Measurements from ENCODE around the gene CNGA4.
"Not testable (repeated sequence)": the region's sequence is repeated elsewhere in the genome, so short reads cannot be mapped to it uniquely, and the experiment has no call there.

The CNGA4 gene

GRCh38 chr11:6269994-6270393, 31.1 kb downstream of the CNGA4 start:
- DNase-seq = no peak

DNA sequence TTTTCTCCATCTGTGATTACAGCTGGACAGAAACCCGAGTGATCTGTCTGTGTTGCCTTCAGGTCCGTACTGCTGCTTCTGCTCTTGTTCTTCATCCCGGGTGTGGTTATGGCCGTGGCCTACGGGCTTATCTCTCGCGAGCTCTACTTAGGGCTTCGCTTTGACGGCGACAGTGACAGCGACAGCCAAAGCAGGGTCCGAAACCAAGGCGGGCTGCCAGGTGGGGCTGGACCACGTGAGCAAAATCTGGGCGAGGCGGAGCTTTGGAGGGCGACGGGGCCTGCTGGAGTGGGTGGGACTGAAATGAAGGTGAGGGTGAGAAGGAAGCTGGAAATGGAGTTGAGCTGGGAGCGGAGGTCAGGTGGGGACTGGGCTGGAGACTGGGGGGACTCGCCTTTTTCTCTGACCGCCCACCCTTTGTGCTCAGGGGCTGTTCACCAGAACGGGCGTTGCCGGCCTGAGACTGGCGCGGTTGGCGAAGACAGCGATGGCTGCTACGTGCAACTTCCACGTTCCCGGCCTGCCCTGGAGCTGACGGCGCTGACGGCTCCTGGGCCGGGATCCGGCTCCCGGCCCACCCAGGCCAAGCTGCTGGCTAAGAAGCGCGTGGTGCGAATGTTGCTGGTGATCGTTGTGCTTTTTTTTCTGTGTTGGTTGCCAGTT, 31.8 kb downstream of the CNGA4 start:
- no peak for DNase-seq

- no peak for DNase-seq
Observed at GRCh38 chr11:6271598-6271997, 32.7 kb downstream of the CNGA4 start.

- no peak for DNase-seq
Observed at GRCh38 chr11:6273188-6273587, 34.3 kb downstream of the CNGA4 start.

GRCh38 chr11:6280809-6281208, 41.9 kb downstream of the CNGA4 start:
- not testable (repeated sequence) for DNase-seq

DNA sequence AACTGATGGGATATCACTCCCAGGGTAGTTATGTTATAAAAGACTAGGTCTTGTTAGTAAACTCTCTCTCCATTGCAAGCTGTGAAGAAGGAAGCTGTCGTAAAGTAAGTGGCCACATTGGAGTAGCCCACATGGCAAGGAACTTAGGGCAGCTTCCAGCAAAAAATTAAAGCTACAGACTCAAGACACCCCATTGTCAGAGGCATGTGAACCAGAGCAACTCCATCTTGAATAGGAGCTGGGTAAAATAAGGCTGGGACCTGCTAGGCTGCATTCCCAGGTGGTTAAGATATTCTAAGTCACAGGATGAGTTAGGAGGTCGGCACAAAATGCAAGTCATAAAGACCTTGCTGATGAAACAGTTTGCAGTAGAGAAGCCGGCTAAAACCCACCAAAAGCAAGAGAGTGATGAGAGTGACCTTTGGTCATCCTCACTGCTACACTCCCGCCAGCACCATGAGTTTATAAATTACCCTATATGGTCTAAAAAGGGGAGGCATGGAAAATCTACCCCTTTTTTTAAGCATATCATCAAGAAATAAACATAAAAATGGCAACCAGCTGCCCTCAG, 44.6 kb downstream of the CNGA4 start:
- DNase-seq = no peak

- DNase-seq = no peak
Observed at GRCh38 chr11:6284250-6284649, 45.4 kb downstream of the CNGA4 start.

DNA sequence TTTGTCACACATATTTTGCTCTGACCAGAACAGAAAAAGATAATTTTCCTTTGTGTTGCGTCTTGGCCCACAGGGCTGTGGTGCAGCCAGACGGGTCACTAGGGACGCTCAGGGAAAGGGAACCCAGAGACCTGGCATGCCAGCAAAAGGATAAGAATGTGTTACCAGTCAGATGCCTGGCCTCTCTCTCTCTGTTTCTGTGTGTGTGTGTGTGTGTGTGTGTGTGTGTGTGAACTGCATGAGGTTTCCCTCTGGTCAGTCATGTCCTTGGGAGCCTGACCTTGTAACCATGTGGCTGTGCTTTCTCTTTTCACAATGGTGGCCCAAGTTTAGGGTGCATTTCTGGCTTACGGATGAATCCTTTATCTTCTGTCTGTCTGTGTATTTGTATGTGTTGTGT, 46.1 kb downstream of the CNGA4 start:
- no peak for DNase-seq
